Esophagus squamous epithelium (tissue), 5 donors: ENCODE results near the gene WHRN. TPM values are rescaled to one million over a fixed set of nuclear protein-coding genes. Genes with fewer than 3 reads are reported as not detected.
A peak's percentile ranks its signal among the peaks of the same experiment; 100 is the strongest.

Experiments used
- DNase-seq: peaks from one replicate; lab custom pipeline; 2025; lab: John Stamatoyannopoulos, UW
- H3K27ac ChIP-seq, 4 donors: fragments of 200-600 bp; sonication (generic); one replicate each; pipeline ENCODE4 v1.5.1; 2016 to 2019; ENCODE audit warnings: mild to moderate bottlenecking in 1 of 4
- H3K27me3 ChIP-seq, 4 donors: fragments of 200-600 bp; sonication (generic); 1 replicate in 3 of 4; 2 replicates in 1 of 4; pipeline versions ENCODE4 v1.5.1 to v1.6.0; 2017 to 2021; ENCODE audit warnings: antibody characterized with exemption in 1 of 4
- H3K36me3 ChIP-seq, 3 donors: fragments of 200-600 bp; sonication (generic); one replicate each; pipeline ENCODE4 v1.5.1; 2016 to 2019
- H3K4me1 ChIP-seq, 3 donors: fragments of 200-600 bp; sonication (generic); one replicate each; pipeline ENCODE4 v1.5.1; 2017 to 2019
- H3K4me3 ChIP-seq, 4 donors: fragments of 200-600 bp; sonication (generic); 1 replicate in 3 of 4; 2 replicates in 1 of 4; pipeline ENCODE4 v1.5.1; 2016 to 2019; ENCODE audit warnings: mild to moderate bottlenecking in 2 of 4, moderate library complexity in 1 of 4
- H3K9me3 ChIP-seq, 3 donors: fragments of 200-600 bp; sonication (generic); one replicate each; pipeline ENCODE4 v1.5.1; 2016 to 2019
- POLR2A ChIP-seq, 4 donors: fragments of 450-650 bp; IDR thresholded peaks; one replicate each; pipeline ENCODE4 v1.6.1; 2017; ENCODE audit warnings: antibody characterized with exemption in 4 of 4, mild to moderate bottlenecking in 4 of 4, moderate library complexity in 3 of 4
- WGBS, 2 donors: methylation state at CpG; one replicate each; pipeline ENCODE4 v1.1.5; 2018; 5-methylcytosine and 5-hydroxymethylcytosine counted together
- intact Hi-C: fragments of 100-400 bp; cut with DNase I; formaldehyde crosslinking; loops from one replicate; pipeline ENCODE4 v1.15.0; 2022
- total RNA-seq, 4 donors: library from RNA; depleted of rRNA; stranded (reverse); fragments of >200 nt; gene quantifications; one replicate each; pipeline ENCODE4 v1.1.0, GENCODE V29; 2016
- TF ChIP-seq, protein P1 (sequence below), 6 experiments: fragments of 450-650 bp in 4 of 6; fragments of 200-600 bp in 2 of 6; sonication (generic) in 2 of 6; IDR thresholded peaks; one replicate each; pipeline ENCODE4 v1.5.1; 2016 to 2019; ENCODE audit warnings: antibody characterized with exemption in 6 of 6, mild to moderate bottlenecking in 4 of 6, moderate library complexity in 4 of 6
- donor health status: DM: yes; HTN: yes; CAD: no.

WHRN gene
- total RNA-seq, 4 donors from 2014 or later: 2.9 to 6.1 (median 3.4) TPM

DNA sequence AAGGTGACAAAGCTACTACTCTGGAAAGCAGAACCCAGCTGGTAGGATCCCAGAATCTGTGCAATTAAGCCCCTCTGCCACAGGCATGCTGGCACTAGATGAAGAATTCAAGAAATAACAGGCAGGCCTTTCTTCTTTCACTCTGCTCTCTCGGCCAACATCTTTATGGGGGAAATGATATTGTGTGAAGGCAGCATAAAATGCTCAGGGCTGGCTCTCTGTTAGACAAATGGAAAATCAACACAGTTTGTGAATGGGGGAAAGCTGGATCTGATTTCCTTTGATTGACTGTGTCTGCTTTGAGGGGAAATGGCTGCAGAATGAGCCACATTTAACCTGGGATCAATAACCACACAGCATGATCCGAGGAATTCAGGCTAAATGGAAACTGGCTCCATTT lies 88.4 kb downstream of the WHRN start:
- DNase-seq: no peak
- Histone ChIP-seq H3K4me3 (no peak overlapping the region), H3K27ac (no peak overlapping the region), H3K36me3 (peaks cover 0 to 11% (median 0%) of the 10 kb centered on the region in 3 donors), H3K9me3 (no peaks in the 10 kb centered on the region), H3K4me1 (peaks cover 0 to 12% (median 3%) of the 10 kb centered on the region in 3 donors), H3K27me3 (no peaks in the 10 kb centered on the region)
- TF ChIP-seq POLR2A (IDR thresholded peaks at IDR 0.05): no peak
- TF ChIP-seq, protein P1, sequence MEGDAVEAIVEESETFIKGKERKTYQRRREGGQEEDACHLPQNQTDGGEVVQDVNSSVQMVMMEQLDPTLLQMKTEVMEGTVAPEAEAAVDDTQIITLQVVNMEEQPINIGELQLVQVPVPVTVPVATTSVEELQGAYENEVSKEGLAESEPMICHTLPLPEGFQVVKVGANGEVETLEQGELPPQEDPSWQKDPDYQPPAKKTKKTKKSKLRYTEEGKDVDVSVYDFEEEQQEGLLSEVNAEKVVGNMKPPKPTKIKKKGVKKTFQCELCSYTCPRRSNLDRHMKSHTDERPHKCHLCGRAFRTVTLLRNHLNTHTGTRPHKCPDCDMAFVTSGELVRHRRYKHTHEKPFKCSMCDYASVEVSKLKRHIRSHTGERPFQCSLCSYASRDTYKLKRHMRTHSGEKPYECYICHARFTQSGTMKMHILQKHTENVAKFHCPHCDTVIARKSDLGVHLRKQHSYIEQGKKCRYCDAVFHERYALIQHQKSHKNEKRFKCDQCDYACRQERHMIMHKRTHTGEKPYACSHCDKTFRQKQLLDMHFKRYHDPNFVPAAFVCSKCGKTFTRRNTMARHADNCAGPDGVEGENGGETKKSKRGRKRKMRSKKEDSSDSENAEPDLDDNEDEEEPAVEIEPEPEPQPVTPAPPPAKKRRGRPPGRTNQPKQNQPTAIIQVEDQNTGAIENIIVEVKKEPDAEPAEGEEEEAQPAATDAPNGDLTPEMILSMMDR (IDR thresholded peaks at IDR 0.05): no peak
- intact Hi-C loops: no loop called here
- WGBS, 2 donors: 84 to 94% methylated on average over 2 of the region's 2 CpGs

DNA sequence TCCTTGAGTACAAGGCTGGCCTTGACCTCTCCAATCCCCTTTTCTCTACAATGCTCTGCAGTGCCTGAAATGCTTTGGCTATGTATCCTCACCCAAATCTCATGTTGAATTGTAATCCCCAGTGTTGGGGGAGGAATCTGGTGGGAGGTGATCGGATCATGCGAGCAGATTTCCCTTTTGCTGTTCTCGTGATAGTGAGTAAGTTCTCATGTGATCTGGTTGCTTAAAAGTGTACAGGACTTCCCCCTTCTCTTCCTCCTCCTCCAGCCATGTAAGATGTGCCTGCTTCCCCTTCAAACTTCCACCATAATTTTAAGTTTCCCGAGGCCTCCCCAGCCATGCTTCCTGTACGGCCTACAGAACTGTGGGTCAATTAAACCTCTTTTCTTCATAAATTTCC lies 89.0 kb downstream of the WHRN start:
- Histone ChIP-seq H3K36me3 (peaks cover 0 to 11% (median 0%) of the 10 kb centered on the region in 3 donors), H3K4me1 (peaks cover 0 to 15% (median 3%) of the 10 kb centered on the region in 3 donors), H3K27ac (no peak overlapping the region), H3K4me3 (no peak overlapping the region), H3K9me3 (no peaks in the 10 kb centered on the region), H3K27me3 (no peaks in the 10 kb centered on the region)
- TF ChIP-seq, protein P1 (IDR thresholded peaks at IDR 0.05): no peak
- no peak for TF ChIP-seq POLR2A (IDR thresholded peaks at IDR 0.05)
- DNase-seq: no peak
- intact Hi-C loops: no loop called here
- WGBS, 2 donors: 61 to 66% methylated on average over 5 of the region's 5 CpGs

DNA sequence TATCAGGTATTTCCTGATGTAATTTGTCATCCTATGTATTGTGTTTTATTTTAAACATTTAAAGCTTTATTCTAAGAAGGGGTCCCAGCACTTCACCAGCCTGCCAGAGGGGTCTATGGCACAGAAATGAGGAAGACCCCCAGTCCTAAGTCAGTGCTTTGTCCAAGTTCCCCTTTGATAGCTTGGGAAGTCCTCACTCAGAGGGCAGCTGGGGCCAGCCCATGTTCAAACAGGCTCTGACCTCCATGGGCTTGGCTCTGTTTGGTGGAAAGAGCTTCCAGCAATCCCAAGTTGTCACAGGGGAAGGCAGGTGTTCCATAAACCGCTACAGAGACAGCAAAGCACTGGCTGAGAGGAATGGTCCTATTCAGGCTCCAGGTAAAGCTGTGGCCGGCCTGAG lies 90.9 kb downstream of the WHRN start:
- no peak for DNase-seq
- Histone ChIP-seq H3K27ac (peak overlapping the region in 1 of 4 donors; percentile 13), H3K36me3 (peaks cover 0 to 11% (median 0%) of the 10 kb centered on the region in 3 donors), H3K9me3 (no peaks in the 10 kb centered on the region), H3K4me1 (peaks cover 0 to 26% (median 3%) of the 10 kb centered on the region in 3 donors), H3K27me3 (no peaks in the 10 kb centered on the region), H3K4me3 (no peak overlapping the region)
- intact Hi-C loops: no loop called here
- 71% methylated on average over 1 of the region's 2 CpGs; no CpG with 5 or more reads in 1 of the 2 donors for WGBS, 2 donors
- TF ChIP-seq, protein P1 (IDR thresholded peaks at IDR 0.05): no peak
- TF ChIP-seq POLR2A (IDR thresholded peaks at IDR 0.05): no peak

DNA sequence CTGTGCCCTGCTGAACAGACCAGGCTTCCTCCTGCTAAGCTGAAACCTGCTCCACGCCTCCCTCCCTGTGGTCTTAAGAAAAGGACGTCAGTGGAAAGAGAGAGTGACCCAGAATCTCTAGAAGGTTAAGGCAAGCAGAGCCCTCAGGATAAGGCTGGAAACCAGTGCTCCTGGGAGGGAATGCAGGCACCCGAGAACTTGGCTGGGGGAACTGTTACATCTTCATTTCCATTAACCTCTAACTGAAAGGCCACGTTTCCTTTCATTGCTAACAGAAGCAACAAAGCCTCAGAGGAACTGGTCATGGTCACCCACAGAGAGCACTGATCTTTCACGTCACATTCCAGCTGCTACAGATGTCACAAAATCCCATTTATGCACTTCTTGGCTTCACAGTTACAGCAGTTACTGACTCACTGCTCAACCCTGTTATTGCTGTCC lies 91.4 kb downstream of the WHRN start:
- intact Hi-C loops: no loop called here
- TF ChIP-seq, protein P1 (IDR thresholded peaks at IDR 0.05): no peak
- H3K27ac ChIP-seq: no peak overlapping the region

DNA sequence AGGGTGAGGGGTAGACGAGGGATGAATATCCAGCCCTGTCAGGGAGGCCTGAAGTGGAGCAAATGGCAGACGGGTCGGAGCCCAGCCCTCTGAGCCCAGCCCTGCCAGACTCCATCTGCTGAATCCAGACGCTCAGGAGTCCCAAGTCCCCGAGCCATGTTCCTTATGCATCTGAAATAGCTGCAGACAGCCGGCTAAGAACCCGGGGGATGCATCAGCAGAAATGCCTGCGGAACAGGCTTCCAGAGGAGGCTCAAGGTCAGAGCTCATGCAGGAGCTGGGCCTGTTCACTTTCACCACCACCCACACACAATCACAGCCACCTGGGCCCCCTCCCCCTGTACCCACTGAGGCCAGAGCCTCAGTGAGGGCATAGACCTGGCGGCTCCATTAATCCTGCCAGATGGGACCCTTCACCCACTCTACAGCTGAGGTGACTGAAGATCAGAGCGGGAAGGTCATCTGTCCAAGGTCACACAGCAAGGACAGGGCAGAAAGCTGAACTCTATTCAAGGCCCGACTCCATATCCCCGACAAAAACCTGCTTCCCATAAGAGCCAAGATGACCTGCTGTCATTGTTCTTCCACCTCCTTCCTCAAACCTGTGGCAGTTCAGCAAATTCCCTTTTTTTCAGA lies 93.1 kb downstream of the WHRN start:
- Histone ChIP-seq H3K4me1 (peaks cover 0 to 26% (median 3%) of the 10 kb centered on the region in 3 donors), H3K27ac (no peak overlapping the region), H3K9me3 (no peaks in the 10 kb centered on the region), H3K4me3 (no peak overlapping the region), H3K27me3 (no peaks in the 10 kb centered on the region), H3K36me3 (peaks cover 0 to 2% (median 0%) of the 10 kb centered on the region in 3 donors)
- no peak for DNase-seq
- 95% methylated on average over 4 to 8 of the region's 12 CpGs for WGBS, 2 donors
- intact Hi-C loops: no loop called here
- no peak for TF ChIP-seq POLR2A (IDR thresholded peaks at IDR 0.05)
- TF ChIP-seq, protein P1 (IDR thresholded peaks at IDR 0.05): no peak

More for the DNA sequence above, 91.4 kb downstream of the WHRN start:
- no peak for DNase-seq
- Histone ChIP-seq H3K4me1 (peaks cover 0 to 26% (median 3%) of the 10 kb centered on the region in 3 donors), H3K27me3 (no peaks in the 10 kb centered on the region), H3K4me3 (no peak overlapping the region), H3K9me3 (no peaks in the 10 kb centered on the region), H3K36me3 (peaks cover 0 to 11% (median 0%) of the 10 kb centered on the region in 3 donors)
- WGBS, 2 donors: 66 to 81% methylated on average over 3 of the region's 5 CpGs
